Upper lobe of left lung (tissue), 4 donors: ENCODE results near the gene IL22RA1.

Experiments
- EP300 ChIP-seq, 4 donors: sonication (generic); formaldehyde crosslinking; IDR thresholded peaks; one replicate each; pipeline ENCODE4 v1.5.1; 2017; ENCODE audit warnings: antibody characterized with exemption in 4 of 4, control low read depth in 2 of 4
- POLR2A ChIP-seq, 4 donors: fragments of 450-650 bp; IDR thresholded peaks; one replicate each; pipeline ENCODE4 v1.5.1; 2016 to 2017; ENCODE audit warnings: antibody characterized with exemption in 4 of 4, mild to moderate bottlenecking in 2 of 4
- TF ChIP-seq, protein P1 (sequence below), 6 experiments: fragments of 450-650 bp in 4 of 6; fragments of 200-600 bp in 2 of 6; sonication (generic) in 2 of 6; IDR thresholded peaks; one replicate each; pipeline ENCODE4 v1.5.1; 2016 to 2019; ENCODE audit warnings: antibody characterized with exemption in 6 of 6

- TF ChIP-seq, protein P1, sequence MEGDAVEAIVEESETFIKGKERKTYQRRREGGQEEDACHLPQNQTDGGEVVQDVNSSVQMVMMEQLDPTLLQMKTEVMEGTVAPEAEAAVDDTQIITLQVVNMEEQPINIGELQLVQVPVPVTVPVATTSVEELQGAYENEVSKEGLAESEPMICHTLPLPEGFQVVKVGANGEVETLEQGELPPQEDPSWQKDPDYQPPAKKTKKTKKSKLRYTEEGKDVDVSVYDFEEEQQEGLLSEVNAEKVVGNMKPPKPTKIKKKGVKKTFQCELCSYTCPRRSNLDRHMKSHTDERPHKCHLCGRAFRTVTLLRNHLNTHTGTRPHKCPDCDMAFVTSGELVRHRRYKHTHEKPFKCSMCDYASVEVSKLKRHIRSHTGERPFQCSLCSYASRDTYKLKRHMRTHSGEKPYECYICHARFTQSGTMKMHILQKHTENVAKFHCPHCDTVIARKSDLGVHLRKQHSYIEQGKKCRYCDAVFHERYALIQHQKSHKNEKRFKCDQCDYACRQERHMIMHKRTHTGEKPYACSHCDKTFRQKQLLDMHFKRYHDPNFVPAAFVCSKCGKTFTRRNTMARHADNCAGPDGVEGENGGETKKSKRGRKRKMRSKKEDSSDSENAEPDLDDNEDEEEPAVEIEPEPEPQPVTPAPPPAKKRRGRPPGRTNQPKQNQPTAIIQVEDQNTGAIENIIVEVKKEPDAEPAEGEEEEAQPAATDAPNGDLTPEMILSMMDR (IDR thresholded peaks at IDR 0.05): no peak
- TF ChIP-seq POLR2A (IDR thresholded peaks at IDR 0.05) (no peak), EP300 (IDR thresholded peaks at IDR 0.05) (no peak)
These were observed 19.3 kb downstream of the IL22RA1 start for GRCh38 chr1:24123611-24124010.
